H1 (cell line): Measurements from ENCODE around the gene ITSN1. TPM values are rescaled to one million over a fixed set of nuclear protein-coding genes. Genes with fewer than 3 reads are reported as not detected.

Experiments used
- CTCF ChIA-PET: fragments of 300-600 bp; sonication (Branson Sonifier 250); formaldehyde crosslinking; loops from one replicate; lab custom pipeline; 2021; ENCODE audit not compliant: partially characterized antibody; lab: Charles Lee
- POLR2A ChIA-PET: fragments of 300-600 bp; sonication (Branson Sonifier 250); formaldehyde crosslinking; loops from one replicate; lab custom pipeline; 2021; ENCODE audit warnings: inconsistent platforms; ENCODE audit not compliant: partially characterized antibody; lab: Charles Lee
- DNase-seq, 2 experiments: peaks; one replicate each; pipeline versions ENCODE4 v3.0.0 to v3.0.0-alpha.2; 2010 to 2022; ENCODE audit warnings: low spot score in 2 of 2, low read depth in 1 of 2, mixed read lengths in 1 of 2
- FAIRE-seq: peaks from 2 replicates; lab custom pipeline; 2011; peaks lifted over from hg19 to GRCh38; lab: Jason Lieb, UNC
- H2AFZ ChIP-seq: 2 replicates; pipeline ENCODE4 v1.8.1; 2012; ENCODE audit warnings: low read length, inconsistent platforms
- H2AK5ac ChIP-seq: 2 replicates; pipeline ENCODE4 v1.6.1; 2013; ENCODE audit warnings: low read depth, low read length
- H2BK120ac ChIP-seq: replicated peaks from 2 replicates; pipeline ENCODE3; 2013; ENCODE audit warnings: low read depth, low read length, inconsistent platforms
- H2BK12ac ChIP-seq: 2 replicates; pipeline ENCODE4 v1.6.1; 2013; ENCODE audit warnings: low read depth, low read length
- H2BK15ac ChIP-seq: 2 replicates; pipeline ENCODE4 v1.6.1; 2013; ENCODE audit warnings: low read length
- H2BK20ac ChIP-seq: 2 replicates; pipeline ENCODE4 v1.6.1; 2013; ENCODE audit warnings: low read length
- H2BK5ac ChIP-seq: 2 replicates; pipeline ENCODE4 v1.6.1; 2013; ENCODE audit warnings: low read depth, low read length
- H3K14ac ChIP-seq: 2 replicates; pipeline ENCODE4 v1.6.1; 2013; ENCODE audit warnings: inconsistent platforms; ENCODE audit not compliant: insufficient read length
- H3K18ac ChIP-seq: 2 replicates; pipeline ENCODE4 v1.6.1; 2013; ENCODE audit warnings: low read length; ENCODE audit errors: extremely low read depth
- H3K23ac ChIP-seq: 2 replicates; pipeline ENCODE4 v1.6.1; 2013; ENCODE audit warnings: inconsistent platforms; ENCODE audit not compliant: insufficient read length
- H3K23me2 ChIP-seq: 2 replicates; pipeline ENCODE4 v1.6.1; 2013; ENCODE audit warnings: low read depth, low read length
- H3K27ac ChIP-seq: 2 replicates; pipeline ENCODE4 v1.6.1; 2011; ENCODE audit warnings: low read depth, low read length, inconsistent platforms
- H3K27me3 ChIP-seq, 4 experiments: replicated peaks in 1 of 4; 1 replicate in 1 of 4; 2 replicates in 3 of 4; pipeline versions ENCODE4 v1.6.1 to v1.8.1; 2011 to 2013; ENCODE audit warnings: low read length in 3 of 4, mild to moderate bottlenecking in 3 of 4, inconsistent platforms in 2 of 4, mixed read lengths in 2 of 4, moderate library complexity in 1 of 4; ENCODE audit not compliant: control insufficient read depth in 3 of 4, insufficient read depth in 3 of 4; ENCODE audit errors: extremely low read depth in 1 of 4
- H3K36me3 ChIP-seq, 4 experiments: 2 replicates each; pipeline versions ENCODE4 v1.6.1 to v1.8.1; 2011 to 2013; ENCODE audit warnings: mild to moderate bottlenecking in 4 of 4, low read length in 3 of 4, moderate library complexity in 2 of 4, control low read depth in 1 of 4, inconsistent platforms in 1 of 4; ENCODE audit not compliant: insufficient read depth in 4 of 4, control insufficient read depth in 2 of 4
- H3K4ac ChIP-seq: replicated peaks from 2 replicates; pipeline ENCODE3; 2013; ENCODE audit warnings: low read length, low read depth, mixed read lengths, inconsistent platforms; ENCODE audit not compliant: insufficient read length
- H3K4me1 ChIP-seq, 4 experiments: replicated peaks in 1 of 4; 1 replicate in 1 of 4; 2 replicates in 3 of 4; pipeline versions ENCODE4 v1.6.1 to v1.8.1; 2011 to 2013; ENCODE audit warnings: low read length in 3 of 4, inconsistent platforms in 2 of 4, mixed read lengths in 1 of 4; ENCODE audit not compliant: insufficient read depth in 4 of 4, control insufficient read depth in 3 of 4
- H3K4me2 ChIP-seq, 2 experiments: 2 replicates each; pipeline versions ENCODE4 v1.6.1 to v1.8.1; 2011 to 2013; ENCODE audit warnings: low read depth in 2 of 2, low read length in 2 of 2, control low read depth in 1 of 2, inconsistent platforms in 1 of 2, mild to moderate bottlenecking in 1 of 2; ENCODE audit not compliant: insufficient read depth in 1 of 2
- H3K4me3 ChIP-seq, 4 experiments: fragments of 200-600, 300-600 bp in 1 of 4; sonication (generic), shearing (Covaris generic), sonication (Bioruptor Twin) in 1 of 4; 2 replicates each; pipeline versions ENCODE4 v1.5.1 to v1.8.1; 2011 to 2016; ENCODE audit warnings: low read length in 4 of 4, low read depth in 3 of 4, control low read depth in 2 of 4, inconsistent platforms in 2 of 4, mild to moderate bottlenecking in 2 of 4, mixed read lengths in 1 of 4, moderate library complexity in 1 of 4; ENCODE audit not compliant: insufficient read depth in 2 of 4; ENCODE audit errors: extremely low read depth in 1 of 4
- H3K56ac ChIP-seq: replicated peaks from 2 replicates; pipeline ENCODE3; 2013; ENCODE audit warnings: low read depth, mild to moderate bottlenecking, mixed read lengths, low read length, inconsistent platforms; ENCODE audit not compliant: insufficient read length
- H3K79me1 ChIP-seq: 2 replicates; pipeline ENCODE4 v1.6.1; 2013; ENCODE audit warnings: low read depth, low read length, control low read depth
- H3K79me2 ChIP-seq, 2 experiments: 2 replicates each; pipeline versions ENCODE4 v1.6.1 to v1.8.1; 2012 to 2013; ENCODE audit warnings: low read length in 2 of 2, mild to moderate bottlenecking in 2 of 2, inconsistent platforms in 1 of 2; ENCODE audit not compliant: insufficient read depth in 2 of 2, control insufficient read depth in 1 of 2
- H3K9ac ChIP-seq, 4 experiments: replicated peaks in 1 of 4; 1 replicate in 1 of 4; 2 replicates in 3 of 4; pipeline versions ENCODE4 v1.6.1 to v1.8.1; 2011 to 2013; ENCODE audit warnings: low read depth in 3 of 4, low read length in 3 of 4, control low read depth in 2 of 4, mild to moderate bottlenecking in 2 of 4, moderate library complexity in 2 of 4, inconsistent platforms in 1 of 4; ENCODE audit errors: extremely low read depth in 1 of 4
- H3K9me3 ChIP-seq, 2 experiments: 2 replicates each; pipeline versions ENCODE4 v1.6.1 to v1.8.1; 2012 to 2013; ENCODE audit warnings: mild to moderate bottlenecking in 2 of 2, moderate library complexity in 2 of 2, control low read depth in 1 of 2, inconsistent platforms in 1 of 2, low read depth in 1 of 2, low read length in 1 of 2, mixed read lengths in 1 of 2; ENCODE audit not compliant: insufficient read depth in 2 of 2
- H4K20me1 ChIP-seq, 2 experiments: replicated peaks in 1 of 2; 2 replicates each; pipeline versions ENCODE3 to v1.8.1; 2011 to 2013; ENCODE audit warnings: inconsistent platforms in 2 of 2, low read length in 2 of 2, mild to moderate bottlenecking in 1 of 2; ENCODE audit not compliant: insufficient read depth in 2 of 2, control insufficient read depth in 1 of 2
- H4K5ac ChIP-seq: 2 replicates; pipeline ENCODE4 v1.6.1; 2013; ENCODE audit warnings: low read length, low read depth, mixed read lengths, inconsistent platforms; ENCODE audit not compliant: insufficient read length
- H4K8ac ChIP-seq: 2 replicates; pipeline ENCODE4 v1.8.0; 2013; ENCODE audit warnings: mild to moderate bottlenecking, moderate library complexity, low read length, inconsistent platforms; ENCODE audit not compliant: insufficient read depth; ENCODE audit errors: extremely low read depth
- H4K91ac ChIP-seq: replicated peaks from 2 replicates; pipeline ENCODE3; 2013; ENCODE audit warnings: low read length, mixed read lengths, inconsistent platforms; ENCODE audit not compliant: insufficient read length
- ASH2L ChIP-seq: fragments of 200-600, 300-600 bp; sonication (generic); IDR thresholded peaks from one replicate; pipeline ENCODE4 v1.7.1; 2017; ENCODE audit warnings: low read length
- CBX5 ChIP-seq: fragments of 300-800, 300-1000 bp; sonication (generic); IDR thresholded peaks from 2 replicates; pipeline ENCODE4 v1.7.1; 2016; ENCODE audit warnings: antibody characterized with exemption, low read length, low read depth
- GABPA ChIP-seq: IDR thresholded peaks from 2 replicates; pipeline ENCODE4 v1.6.1; 2011; ENCODE audit warnings: mild to moderate bottlenecking, low read length, moderate library complexity, borderline replicate concordance; ENCODE audit not compliant: insufficient read depth
- HDAC6 ChIP-seq: IDR thresholded peaks from one replicate; pipeline ENCODE4 v1.7.1; 2012; ENCODE audit warnings: low read depth, mild to moderate bottlenecking, inconsistent platforms, low read length, moderate library complexity
- JUND ChIP-seq: IDR thresholded peaks from 2 replicates; pipeline ENCODE4 v1.6.1; 2011; ENCODE audit warnings: mild to moderate bottlenecking, improper control_type of control experiment, low read length
- KDM1A ChIP-seq: fragments of 200-600, 300-600 bp; sonication (generic); IDR thresholded peaks from 2 replicates; pipeline ENCODE4 v1.7.1; 2016; ENCODE audit warnings: mild to moderate bottlenecking, low read length, borderline replicate concordance
- MAFK ChIP-seq: IDR thresholded peaks from 2 replicates; pipeline ENCODE4 v1.6.1; 2012; ENCODE audit warnings: low read depth, mild to moderate bottlenecking, improper control_type of control experiment, low read length
- NANOG ChIP-seq: IDR thresholded peaks from 2 replicates; pipeline ENCODE4 v1.6.1; 2011; ENCODE audit warnings: low read length, low read depth, mild to moderate bottlenecking, inconsistent platforms; ENCODE audit not compliant: insufficient read depth, poor library complexity, severe bottlenecking
- NRF1 ChIP-seq: IDR thresholded peaks from 2 replicates; pipeline ENCODE4 v1.6.1; 2011; ENCODE audit warnings: mild to moderate bottlenecking, low read depth, low read length, improper control_type of control experiment
- PHF8 ChIP-seq: fragments of 200-600 bp; sonication (generic); conservative IDR thresholded peaks from 2 replicates; pipeline ENCODE4 v1.7.1; 2012; ENCODE audit warnings: low read depth, mild to moderate bottlenecking, inconsistent platforms, low read length, moderate library complexity
- RNF2 ChIP-seq: fragments of 200-900, 300-1000 bp; sonication (generic); IDR thresholded peaks from 2 replicates; pipeline ENCODE4 v1.7.1; 2016; ENCODE audit warnings: borderline replicate concordance, low read depth, mild to moderate bottlenecking, antibody characterized with exemption, low read length; ENCODE audit not compliant: poor library complexity, severe bottlenecking; ENCODE audit errors: missing control alignments
- RXRA ChIP-seq: IDR thresholded peaks from 2 replicates; pipeline ENCODE4 v1.6.1; 2011; ENCODE audit warnings: low read depth, mild to moderate bottlenecking, low read length, moderate library complexity; ENCODE audit not compliant: insufficient read depth
- SP4 ChIP-seq: IDR thresholded peaks from 2 replicates; pipeline ENCODE4 v1.6.1; 2012; ENCODE audit warnings: low read length, inconsistent platforms
- SRF ChIP-seq: IDR thresholded peaks from 2 replicates; pipeline ENCODE4 v1.6.1; 2011; ENCODE audit warnings: mild to moderate bottlenecking, low read depth, low read length, moderate library complexity
- ZNF274 ChIP-seq: IDR thresholded peaks from 2 replicates; pipeline ENCODE4 v1.7.0; 2012; ENCODE audit warnings: low read length, borderline replicate concordance; ENCODE audit errors: extremely low read depth
- WGBS, 2 experiments: shearing (Covaris generic) in 1 of 2; methylation state at CpG; one replicate each; pipeline versions ENCODE4 v1.1.6 to v1.1.7; 2013 to 2015; ENCODE audit warnings: low lambda C conversion rate in 2 of 2, mixed read lengths in 2 of 2, inconsistent platforms in 1 of 2, low coverage in 1 of 2, missing lambda C conversion rate in 1 of 2; ENCODE audit not compliant: insufficient replicate concordance in 2 of 2, insufficient coverage in 1 of 2, insufficient read length in 1 of 2; ENCODE audit errors: extremely low coverage in 1 of 2, missing lambda C conversion rate in 1 of 2; 5-methylcytosine and 5-hydroxymethylcytosine counted together
- polyA plus RNA-seq, 7 experiments: library from polyadenylated mRNA; depleted of rRNA in 3 of 7; stranded (reverse) in 5 of 7; unstranded in 2 of 7; fragments of >200 nt in 5 of 7; fragments of 200-250 nt in 2 of 7; gene quantifications; 1 replicate in 5 of 7; 2 replicates in 1 of 7; 4 replicates in 1 of 7; pipeline versions ENCODE4 v1.2.1 to v1.2.3, GENCODE V29; 2011 to 2013; ENCODE audit warnings: missing spikeins in 2 of 7, mixed read lengths in 2 of 7
- total RNA-seq: library from RNA; stranded (reverse); fragmentation: NEBNext Ultra II Directional; extraction: Animal tissue kit (Norgen Biotek cat#: 25700); gene quantifications from 2 replicates; pipeline ENCODE4 v1.2.1, GENCODE V29; 2021

ITSN1 gene
- total and polyA plus RNA-seq, 2 of the 8 experiments (the other 6 are each of a cell fraction or from before 2014, with no cell fraction given) = 60.8 to 78.1 TPM

- H4K5ac ChIP-seq = no peak overlapping the region
- ChIA-PET CTCF (interaction anchor here (1.0 to 3.1 kb wide), 3 partner anchors 14 to 34 kb away, joined by 3 to 10 read pairs (median 10); no protein-coding TSS in a partner anchor), POLR2A (no interaction called here)
- H3K4me1 ChIP-seq = no peaks in the 10 kb centered on the region
- no peak overlapping the region for H3K56ac ChIP-seq
- H3K4ac ChIP-seq = no peak overlapping the region
- no peak overlapping the region for H3K27ac ChIP-seq
- DNase-seq (no peak), FAIRE-seq (no peak)
- no peak overlapping the region for H2BK5ac ChIP-seq
- H4K8ac ChIP-seq = no peak overlapping the region
- WGBS, 2 experiments = 93% methylated on average over 6 of the region's 6 CpGs; no CpG with 5 or more reads in 1 of the 2 experiments
- no peaks in the 10 kb centered on the region for H3K36me3 ChIP-seq
- H3K79me1 ChIP-seq = no peaks in the 10 kb centered on the region
- H2AK5ac ChIP-seq = no peak overlapping the region
- no peak overlapping the region for H4K91ac ChIP-seq
- no peak overlapping the region for H3K14ac ChIP-seq
- H4K20me1 ChIP-seq = no peaks in the 10 kb centered on the region
- no peaks in the 10 kb centered on the region for H3K79me2 ChIP-seq
- no peak overlapping the region for H2AFZ ChIP-seq
- H3K9me3 ChIP-seq = no peaks in the 10 kb centered on the region
- no peak overlapping the region for H3K4me3 ChIP-seq
- no peak overlapping the region for H2BK15ac ChIP-seq
- H3K4me2 ChIP-seq = no peak overlapping the region
- H3K23ac ChIP-seq = peak overlapping the region; percentile 6
- no peak overlapping the region for H2BK20ac ChIP-seq
- H2BK12ac ChIP-seq = no peak overlapping the region
- no peak overlapping the region for H2BK120ac ChIP-seq
- no peak overlapping the region for H3K9ac ChIP-seq
- no peaks in the 10 kb centered on the region for H3K27me3 ChIP-seq
- no peaks in the 10 kb centered on the region; the same call in 1 of the 2 replicates for H3K23me2 ChIP-seq
- no peak overlapping the region for H3K18ac ChIP-seq
- TF ChIP-seq JUND (no peak), SRF (no peak), RXRA (no peak), KDM1A (no peak), RNF2 (no peak), CBX5 (no peak), NRF1 (no peak), HDAC6 (no peak), MAFK (no peak), SP4 (no peak), GABPA (no peak), PHF8 (no peak), NANOG (no peak), ZNF274 (no peak), ASH2L (no peak)
Measured at GRCh38 chr21:33878824-33879223, 236.5 kb downstream of the ITSN1 start.
